GM12892 (cell line): ENCODE measurements around the gene CCDC28B.
A peak's percentile ranks its signal among the peaks of the same experiment; 100 is the strongest.

Source experiments
- DNase-seq: peaks from one replicate; pipeline ENCODE4 v3.0.0; 2011; ENCODE audit not compliant: insufficient read length
- FAIRE-seq: peaks from 2 replicates; lab custom pipeline; 2011; peaks lifted over from hg19 to GRCh38; lab: Jason Lieb, UNC
- POLR2A ChIP-seq: IDR thresholded peaks from 2 replicates; pipeline ENCODE4 v1.6.1; 2011; ENCODE audit warnings: low read depth, low read length, control low read depth
- POLR2AphosphoS5 ChIP-seq: IDR thresholded peaks from 2 replicates; pipeline ENCODE4 v1.6.1; 2011; ENCODE audit warnings: low read depth, low read length, control low read depth
- TAF1 ChIP-seq: IDR thresholded peaks from 2 replicates; pipeline ENCODE4 v1.6.1; 2011; ENCODE audit warnings: low read depth, mild to moderate bottlenecking, control low read depth, low read length, borderline replicate concordance

The CCDC28B gene

DNA sequence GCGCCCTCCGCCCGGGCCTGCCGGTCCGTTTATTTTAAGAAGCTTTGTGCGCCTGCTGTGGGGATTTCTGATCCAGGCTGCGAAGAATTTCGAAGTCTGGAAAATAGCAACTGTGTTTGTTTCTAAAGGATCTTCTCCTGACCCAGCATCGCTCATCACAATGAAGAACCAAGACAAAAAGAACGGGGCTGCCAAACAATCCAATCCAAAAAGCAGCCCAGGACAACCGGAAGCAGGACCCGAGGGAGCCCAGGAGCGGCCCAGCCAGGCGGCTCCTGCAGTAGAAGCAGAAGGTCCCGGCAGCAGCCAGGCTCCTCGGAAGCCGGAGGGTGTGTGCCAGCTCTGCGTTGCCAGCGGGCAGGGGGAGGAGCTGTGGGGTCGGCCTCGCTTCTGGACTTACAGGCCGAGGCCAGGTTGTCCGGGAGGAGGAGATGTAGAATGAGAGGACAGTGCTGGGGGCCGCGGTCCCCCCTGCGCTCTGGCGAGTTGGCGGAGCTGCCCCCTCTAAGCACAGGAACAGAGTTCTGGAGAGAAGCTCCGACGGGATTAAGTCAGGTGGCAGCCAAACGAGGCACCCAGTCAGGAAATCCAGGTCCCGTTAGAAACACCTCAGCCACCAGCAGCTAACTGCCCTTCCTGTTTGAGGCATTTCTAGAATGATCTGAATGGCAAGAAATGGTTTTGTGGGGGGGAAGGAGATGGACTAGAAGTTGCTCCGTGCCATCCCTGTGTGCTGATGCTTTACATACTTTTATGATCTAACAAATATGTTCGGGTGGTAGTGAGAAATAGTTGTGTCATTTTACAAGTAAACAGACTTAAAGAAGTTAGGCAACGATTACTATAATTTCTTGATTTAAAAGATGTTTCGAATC lies 20.0 kb upstream of the CCDC28B start:
- TF ChIP-seq TAF1 (no peak), POLR2A (no peak), POLR2AphosphoS5 (no peak)
- FAIRE-seq (no peak), DNase-seq (peak; percentile 46)

DNA sequence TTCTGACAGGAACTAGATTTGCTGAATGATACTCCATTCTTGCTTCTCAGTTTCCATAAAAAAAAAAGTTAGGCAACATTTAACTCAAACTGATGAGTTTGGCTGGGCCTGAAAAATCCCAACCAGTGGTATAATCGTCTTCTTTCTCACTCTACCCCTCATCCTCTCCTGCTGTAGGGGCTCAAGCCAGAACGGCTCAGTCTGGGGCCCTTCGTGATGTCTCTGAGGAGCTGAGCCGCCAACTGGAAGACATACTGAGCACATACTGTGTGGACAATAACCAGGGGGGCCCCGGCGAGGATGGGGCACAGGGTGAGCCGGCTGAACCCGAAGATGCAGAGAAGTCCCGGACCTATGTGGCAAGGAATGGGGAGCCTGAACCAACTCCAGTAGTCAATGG lies 19.3 kb upstream of the CCDC28B start:
- DNase-seq (no peak), FAIRE-seq (no peak)
- TF ChIP-seq TAF1 (no peak), POLR2AphosphoS5 (no peak), POLR2A (no peak)

DNA sequence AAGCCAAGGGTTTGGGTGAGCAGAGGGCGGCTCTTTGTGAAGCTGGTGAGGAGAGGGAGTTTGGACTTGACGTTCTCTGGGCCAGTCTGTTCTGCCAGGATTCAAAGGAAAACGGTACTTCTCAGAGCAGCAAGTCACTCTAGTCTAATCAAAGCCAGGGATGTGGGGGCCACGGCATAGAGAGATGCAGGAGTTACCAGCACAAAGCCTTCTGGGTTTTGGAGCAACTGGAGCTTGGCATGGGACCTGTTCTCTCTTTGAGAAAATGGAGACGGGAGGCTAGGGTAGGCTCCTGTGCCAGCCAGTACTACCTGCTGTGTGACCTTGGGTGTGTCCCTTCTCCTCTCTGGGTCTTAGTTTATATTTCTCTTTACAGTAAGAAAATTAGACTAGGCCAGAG lies 18.8 kb upstream of the CCDC28B start:
- FAIRE-seq (no peak), DNase-seq (no peak)
- TF ChIP-seq TAF1 (no peak), POLR2A (no peak), POLR2AphosphoS5 (no peak)

- TF ChIP-seq TAF1 = no peak
- no peak for TF ChIP-seq POLR2A
- TF ChIP-seq POLR2AphosphoS5 = no peak
- FAIRE-seq (no peak), DNase-seq (no peak)
Observed at GRCh38 chr1:32182060-32182459, 18.3 kb upstream of the CCDC28B start.

DNA sequence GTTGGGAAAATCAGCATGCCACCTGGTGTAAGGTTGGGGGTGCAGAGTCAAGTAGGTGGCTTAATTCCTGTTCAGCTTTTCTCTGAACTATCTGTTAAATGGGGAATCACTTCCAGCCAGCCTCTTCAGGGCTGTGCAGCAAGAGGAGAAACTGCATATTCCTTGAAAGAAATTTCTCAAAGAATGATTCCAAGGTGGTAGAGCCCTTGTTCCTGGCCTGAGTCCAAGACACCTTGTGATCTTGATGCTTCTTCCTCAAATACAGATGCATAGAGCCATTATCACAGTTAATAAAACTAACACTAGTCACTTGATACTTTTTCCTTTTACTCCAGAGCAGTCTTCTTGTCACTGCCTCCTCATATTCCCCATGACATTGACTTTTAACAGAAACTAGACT lies 15.7 kb upstream of the CCDC28B start:
- no peak for DNase-seq
- TF ChIP-seq TAF1 = no peak
- TF ChIP-seq POLR2A = no peak
- no peak for TF ChIP-seq POLR2AphosphoS5
- FAIRE-seq = no peak

DNA sequence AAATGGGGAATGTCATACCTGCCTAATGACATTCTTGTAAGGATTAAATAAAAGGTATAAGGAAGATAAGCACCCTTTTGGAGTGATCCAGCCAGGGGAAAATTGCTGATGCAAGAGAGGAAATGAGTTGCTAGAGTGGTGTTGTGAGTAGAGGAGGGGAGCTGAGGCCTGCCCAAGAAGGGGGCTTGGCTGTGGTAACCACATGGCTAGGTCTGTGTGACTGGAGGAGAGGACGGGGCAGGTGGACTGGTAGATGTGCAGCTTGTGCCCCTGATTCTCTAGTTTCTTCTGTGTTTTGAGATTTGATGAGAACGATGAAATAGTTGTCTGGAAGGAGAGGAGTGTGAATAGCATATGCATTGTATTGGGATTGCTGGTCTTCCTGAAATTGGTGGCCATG lies 14.3 kb upstream of the CCDC28B start:
- TF ChIP-seq POLR2AphosphoS5 = no peak
- no peak for TF ChIP-seq TAF1
- TF ChIP-seq POLR2A = no peak
- FAIRE-seq (no peak), DNase-seq (no peak)

DNA sequence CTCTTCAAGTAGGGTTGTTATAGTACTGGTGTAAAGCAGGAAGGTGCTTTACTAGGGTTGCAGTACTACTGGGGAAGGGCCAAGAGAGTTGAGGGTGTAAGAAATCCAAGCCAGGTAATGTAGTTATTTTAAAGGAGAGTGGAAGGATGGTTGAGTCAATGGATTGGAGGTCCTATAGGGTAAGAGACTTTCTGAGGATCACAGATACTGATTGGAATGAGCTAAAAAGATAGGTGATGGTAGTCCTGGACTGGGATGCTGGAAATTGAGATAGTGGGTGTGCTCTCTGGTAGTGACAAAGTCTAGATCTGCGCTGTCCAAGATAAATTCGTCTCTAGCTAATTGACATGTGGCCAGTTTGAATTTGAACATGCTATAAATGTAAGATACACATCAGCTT lies 13.9 kb upstream of the CCDC28B start:
- DNase-seq (no peak), FAIRE-seq (no peak)
- TF ChIP-seq POLR2AphosphoS5 = no peak
- TF ChIP-seq POLR2A = no peak
- TF ChIP-seq TAF1 = no peak

GRCh38 chr1:32187850-32188249 lies 12.5 kb upstream of the CCDC28B start:
- FAIRE-seq (no peak), DNase-seq (no peak)
- no peak for TF ChIP-seq POLR2A

DNA sequence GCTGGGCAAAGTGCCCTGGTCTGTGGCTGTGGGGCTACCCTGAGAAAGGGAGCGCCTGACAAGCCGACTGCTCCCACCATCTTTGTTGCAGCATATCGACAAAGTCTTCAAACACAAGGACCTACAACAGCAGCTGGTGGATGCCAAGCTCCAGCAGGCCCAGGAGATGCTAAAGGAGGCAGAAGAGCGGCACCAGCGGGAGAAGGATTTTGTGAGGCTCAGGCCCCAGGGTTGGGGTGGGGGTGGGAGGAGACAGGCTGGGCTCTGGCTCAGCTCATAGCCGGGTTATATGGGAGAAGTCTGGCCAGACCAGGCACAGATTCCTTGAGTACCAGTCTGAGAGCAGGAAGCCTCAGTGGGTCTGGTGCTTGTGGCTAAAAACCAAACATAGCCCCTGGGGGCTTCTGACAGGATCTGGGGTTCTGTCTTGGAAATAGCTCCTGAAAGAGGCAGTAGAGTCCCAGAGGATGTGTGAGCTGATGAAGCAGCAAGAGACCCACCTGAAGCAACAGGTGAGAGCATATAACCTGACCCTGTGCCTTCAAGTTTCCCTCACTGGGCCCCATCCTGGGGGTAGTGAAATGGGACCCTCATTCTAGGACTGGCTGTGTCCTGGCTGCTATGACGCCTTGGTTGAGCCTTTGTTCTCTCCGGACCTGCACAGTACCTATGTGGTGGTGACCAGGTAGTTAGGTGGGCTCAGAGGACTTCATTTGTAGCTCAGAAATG lies 8.0 kb upstream of the CCDC28B start:
- FAIRE-seq = no peak
- no peak for TF ChIP-seq POLR2AphosphoS5
- TF ChIP-seq TAF1 = no peak
- TF ChIP-seq POLR2A = no peak; the same call in 1 of the 2 replicates
- DNase-seq = no peak

- TF ChIP-seq TAF1 = no peak
- TF ChIP-seq POLR2A = no peak
- TF ChIP-seq POLR2AphosphoS5 = no peak
- FAIRE-seq (no peak), DNase-seq (no peak)
Observed at GRCh38 chr1:32194984-32195383, 5.4 kb upstream of the CCDC28B start.

DNA sequence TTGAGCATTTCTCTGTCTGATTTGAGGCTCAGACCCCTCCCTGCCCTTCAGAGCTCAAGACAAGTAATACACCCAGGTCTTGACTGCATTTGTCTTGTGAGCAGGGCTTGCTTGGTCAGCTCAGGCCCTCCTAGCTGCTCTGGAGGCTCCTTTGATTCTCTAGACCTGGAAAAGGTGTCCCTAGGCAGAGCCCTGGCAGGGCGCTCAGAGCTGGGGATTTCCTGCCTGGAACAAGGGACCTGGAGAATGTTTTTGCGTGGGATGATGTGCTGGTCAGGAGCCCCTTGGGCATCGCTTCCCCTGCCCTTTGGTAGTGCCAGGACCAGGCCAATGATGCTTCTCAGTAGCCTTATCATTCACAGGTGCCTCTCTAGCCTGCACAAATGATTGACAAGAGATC lies 4.9 kb upstream of the CCDC28B start:
- FAIRE-seq = no peak
- DNase-seq = no peak
- TF ChIP-seq POLR2AphosphoS5 (peak; percentile 36; the same call in 1 of the 2 replicates), TAF1 (no peak)
